Naive thymus-derived CD4-positive, alpha-beta T cell (primary cell): ENCODE data around the gene MAP3K4. TPM values are rescaled to one million over a fixed set of nuclear protein-coding genes. Genes with fewer than 3 reads are reported as not detected.

ENCODE experiments used
- ATAC-seq: fragments of 150-1000 bp; cut with Tn5 transposase; 2 replicates; pipeline ENCODE4 v1.10.0; 2021; ENCODE audit warnings: mild to moderate bottlenecking, moderate library complexity
- CTCF ChIA-PET: fragments of 350-600 bp; sonication (Branson Sonifier 250); formaldehyde crosslinking; loops from one replicate; lab custom pipeline; 2021; ENCODE audit warnings: antibody characterized with exemption; lab: Charles Lee
- POLR2A ChIA-PET: fragments of 350-600 bp; sonication (Branson Sonifier 250); formaldehyde crosslinking; loops from one replicate; lab custom pipeline; 2021; ENCODE audit warnings: antibody characterized with exemption, inconsistent platforms; lab: Charles Lee
- DNase-seq, 9 donors: peaks; one replicate each; pipeline versions ENCODE4 v3.0.0 to v3.0.0-alpha.2; 2020 to 2022; ENCODE audit warnings: mixed read lengths in 1 of 9
- H3K27ac ChIP-seq: one replicate; pipeline ENCODE4 v1.7.0; 2013; ENCODE audit warnings: mild to moderate bottlenecking, low read depth, low read length, moderate library complexity
- H3K27me3 ChIP-seq, 2 donors: one replicate each; pipeline ENCODE4 v1.7.0; 2013; ENCODE audit warnings: low read length in 2 of 2, mild to moderate bottlenecking in 2 of 2, moderate library complexity in 2 of 2; ENCODE audit not compliant: control insufficient read depth in 2 of 2, insufficient read depth in 2 of 2
- H3K36me3 ChIP-seq, 3 experiments: 1 replicate in 2 of 3; 2 replicates in 1 of 3; pipeline ENCODE4 v1.7.0; 2013; ENCODE audit warnings: low read length in 3 of 3, mild to moderate bottlenecking in 3 of 3, moderate library complexity in 1 of 3; ENCODE audit not compliant: insufficient read depth in 3 of 3, control insufficient read depth in 2 of 3
- H3K4me1 ChIP-seq, 2 donors: one replicate each; pipeline ENCODE4 v1.7.0; 2013; ENCODE audit warnings: low read length in 2 of 2, mild to moderate bottlenecking in 2 of 2, moderate library complexity in 1 of 2; ENCODE audit not compliant: control insufficient read depth in 2 of 2, insufficient read depth in 2 of 2
- H3K4me3 ChIP-seq: 2 replicates; pipeline ENCODE4 v1.7.0; 2013; ENCODE audit warnings: mild to moderate bottlenecking, low read length
- H3K9me3 ChIP-seq, 3 experiments: 1 replicate in 2 of 3; 2 replicates in 1 of 3; pipeline ENCODE4 v1.7.0; 2013; ENCODE audit warnings: low read length in 3 of 3; ENCODE audit not compliant: control insufficient read depth in 2 of 3
- H3K27ac Mint-ChIP-seq, 9 donors: one replicate each; pipeline ENCODE4 v1.8.0; 2020 to 2022; ENCODE audit warnings: mixed read lengths in 9 of 9, mild to moderate bottlenecking in 8 of 9, moderate library complexity in 5 of 9, inconsistent platforms in 2 of 9
- H3K27me3 Mint-ChIP-seq, 5 donors: one replicate each; pipeline ENCODE4 v1.8.0; 2021 to 2022; ENCODE audit warnings: mixed read lengths in 5 of 5, mild to moderate bottlenecking in 1 of 5
- H3K36me3 Mint-ChIP-seq, 5 donors: one replicate each; pipeline ENCODE4 v1.8.0; 2020 to 2022; ENCODE audit warnings: mixed read lengths in 5 of 5, mild to moderate bottlenecking in 3 of 5, inconsistent platforms in 1 of 5
- H3K4me1 Mint-ChIP-seq, 7 donors: one replicate each; pipeline ENCODE4 v1.8.0; 2020 to 2022; ENCODE audit warnings: mixed read lengths in 7 of 7, mild to moderate bottlenecking in 3 of 7, inconsistent platforms in 1 of 7
- H3K4me3 Mint-ChIP-seq, 10 donors: one replicate each; pipeline ENCODE4 v1.8.0; 2020 to 2022; ENCODE audit warnings: mild to moderate bottlenecking in 10 of 10, mixed read lengths in 10 of 10, moderate library complexity in 6 of 10, inconsistent platforms in 2 of 10
- H3K9me3 Mint-ChIP-seq, 11 donors: one replicate each; pipeline ENCODE4 v1.8.0; 2020 to 2022; ENCODE audit warnings: mixed read lengths in 11 of 11, mild to moderate bottlenecking in 4 of 11, inconsistent platforms in 1 of 11, moderate library complexity in 1 of 11
- intact Hi-C, 2 donors: fragments of 100-400 bp; cut with micrococcal nuclease; formaldehyde crosslinking; loops; one replicate each; pipeline ENCODE4 v1.15.1; 2023
- polyA plus RNA-seq, 2 donors: library from polyadenylated mRNA; unstranded; fragments of 300-500 nt; fragmentation: Illumina TruSeq; gene quantifications; one replicate each; pipeline ENCODE4 v1.2.3, GENCODE V29; 2021
- total RNA-seq, 6 experiments: library from RNA in 5 of 6; stranded (reverse) in 5 of 6; gene quantifications; 1 replicate in 5 of 6; 2 replicates in 1 of 6; pipeline ENCODE4 v1.2.3 and lab custom pipeline; 2021 to 2026

MAP3K4 gene
- total and polyA plus RNA-seq, 7 experiments from 2014 or later, result 4.5 to 81.2 (median 55.4) TPM

DNA sequence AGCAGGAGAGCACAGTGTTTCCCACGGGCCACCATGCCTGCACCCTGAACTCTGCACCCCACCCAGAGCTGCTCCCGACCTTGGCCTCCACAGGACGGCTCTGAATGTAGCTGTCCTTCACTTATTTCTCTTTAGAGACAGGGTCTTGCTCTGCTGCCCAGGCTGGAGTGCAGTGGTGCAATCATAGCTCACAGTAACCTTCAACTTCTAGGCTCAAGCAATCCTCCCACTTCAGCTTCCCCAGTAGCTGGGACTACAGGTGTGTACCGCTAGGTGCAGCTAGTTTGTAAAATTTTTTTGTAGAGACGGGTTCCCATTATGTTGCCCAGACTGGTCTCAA lies 151.4 kb downstream of the MAP3K4 start:
- no peaks in the 10 kb centered on the region for H3K4me1 Mint-ChIP-seq
- ATAC-seq (no peak), DNase-seq (no peak)
- no peaks in the 10 kb centered on the region for H3K27me3 Mint-ChIP-seq
- H3K27ac Mint-ChIP-seq, result no peak overlapping the region
- Histone ChIP-seq H3K27ac (no peak overlapping the region), H3K9me3 (no peaks in the 10 kb centered on the region), H3K36me3 (no peaks in the 10 kb centered on the region), H3K4me3 (no peak overlapping the region), H3K4me1 (no peaks in the 10 kb centered on the region), H3K27me3 (no peaks in the 10 kb centered on the region)
- no peak overlapping the region for H3K4me3 Mint-ChIP-seq
- ChIA-PET POLR2A (no interaction called here), CTCF (no interaction called here)
- intact Hi-C loops, result no loop called here
- peaks cover 0 to 17% (median 4%) of the 10 kb centered on the region in 5 donors for H3K36me3 Mint-ChIP-seq
- H3K9me3 Mint-ChIP-seq, result no peaks in the 10 kb centered on the region

DNA sequence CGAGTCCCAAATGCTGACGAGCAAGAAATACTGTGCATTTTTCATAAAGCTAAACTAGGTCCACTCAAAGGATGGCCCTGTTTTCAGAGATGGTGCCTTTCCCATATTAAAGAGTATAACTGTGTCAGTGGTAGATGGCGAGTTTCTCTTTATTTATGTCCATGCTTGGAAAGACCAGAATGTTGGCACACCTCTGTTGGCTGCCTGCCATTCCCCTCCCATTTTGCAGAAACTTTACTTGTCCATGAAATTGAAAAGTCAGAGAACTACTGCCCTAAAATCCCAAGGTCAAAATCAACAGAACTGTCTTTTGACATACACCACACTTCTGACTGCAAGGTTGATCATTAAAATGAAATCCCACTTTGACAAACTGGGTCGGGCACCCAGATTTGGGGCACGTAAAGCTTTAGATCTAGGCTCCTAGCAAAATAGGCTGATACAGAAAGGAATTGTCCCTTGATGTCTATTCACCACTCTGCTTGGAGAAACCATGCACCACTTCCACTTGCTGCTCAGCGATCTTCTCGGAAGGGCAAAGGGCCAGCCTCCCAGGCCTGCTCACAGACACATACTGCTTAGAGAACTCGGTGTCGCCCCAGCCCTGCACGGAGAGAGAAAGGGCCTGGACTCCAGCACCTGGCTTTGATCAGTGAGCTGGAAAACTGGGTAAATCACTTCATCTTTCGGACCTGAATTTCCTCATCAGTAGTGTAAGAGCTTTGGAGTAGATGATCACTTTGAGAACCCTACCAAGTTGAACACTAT lies 152.3 kb downstream of the MAP3K4 start:
- no peaks in the 10 kb centered on the region for H3K9me3 ChIP-seq
- no peak for ATAC-seq
- H3K4me3 ChIP-seq, result no peak overlapping the region
- Mint-ChIP-seq H3K27ac (no peak overlapping the region), H3K27me3 (no peaks in the 10 kb centered on the region), H3K36me3 (peaks cover 0 to 17% (median 4%) of the 10 kb centered on the region in 5 donors), H3K4me3 (no peak overlapping the region), H3K9me3 (no peaks in the 10 kb centered on the region), H3K4me1 (no peaks in the 10 kb centered on the region)
- no peak overlapping the region for H3K27ac ChIP-seq
- H3K4me1 ChIP-seq, result no peaks in the 10 kb centered on the region
- intact Hi-C loops, result no loop called here
- POLR2A ChIA-PET, result no interaction called here
- CTCF ChIA-PET, result no interaction called here
- H3K27me3 ChIP-seq, result no peaks in the 10 kb centered on the region
- no peak for DNase-seq
- no peaks in the 10 kb centered on the region for H3K36me3 ChIP-seq

DNA sequence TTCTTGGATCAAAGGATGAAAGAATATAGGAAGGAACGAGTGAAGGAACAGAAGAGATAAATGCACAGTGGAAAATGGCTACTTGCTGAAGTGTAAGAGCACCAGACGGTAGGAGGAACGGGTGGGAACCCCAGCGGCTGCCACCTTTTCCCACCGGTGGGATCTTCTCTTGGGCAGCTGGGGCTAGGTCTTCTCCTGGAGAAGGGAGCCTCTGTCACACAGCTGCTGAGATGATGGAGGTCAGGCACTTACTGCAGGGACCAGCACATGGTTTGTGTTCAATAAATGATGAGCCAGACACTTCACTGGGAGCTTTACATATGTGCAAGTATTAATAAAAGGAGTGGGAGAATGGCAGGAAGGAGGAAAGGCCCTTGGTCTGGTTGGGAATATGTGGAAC lies 158.6 kb downstream of the MAP3K4 start:
- no peaks in the 10 kb centered on the region for H3K4me1 ChIP-seq
- no peak overlapping the region for H3K27ac Mint-ChIP-seq
- H3K36me3 Mint-ChIP-seq, result peaks cover 0 to 12% (median 0%) of the 10 kb centered on the region in 5 donors
- H3K9me3 Mint-ChIP-seq, result no peaks in the 10 kb centered on the region
- H3K4me1 Mint-ChIP-seq, result no peaks in the 10 kb centered on the region
- H3K4me3 Mint-ChIP-seq, result no peak overlapping the region
- H3K27ac ChIP-seq, result no peak overlapping the region
- H3K36me3 ChIP-seq, result no peaks in the 10 kb centered on the region
- H3K27me3 ChIP-seq, result no peaks in the 10 kb centered on the region
- intact Hi-C loops, result no loop called here
- ChIA-PET POLR2A (no interaction called here), CTCF (no interaction called here)
- H3K9me3 ChIP-seq, result no peaks in the 10 kb centered on the region
- DNase-seq, result no peak
- no peaks in the 10 kb centered on the region for H3K27me3 Mint-ChIP-seq
- ATAC-seq, result no peak
- H3K4me3 ChIP-seq, result no peak overlapping the region

DNA sequence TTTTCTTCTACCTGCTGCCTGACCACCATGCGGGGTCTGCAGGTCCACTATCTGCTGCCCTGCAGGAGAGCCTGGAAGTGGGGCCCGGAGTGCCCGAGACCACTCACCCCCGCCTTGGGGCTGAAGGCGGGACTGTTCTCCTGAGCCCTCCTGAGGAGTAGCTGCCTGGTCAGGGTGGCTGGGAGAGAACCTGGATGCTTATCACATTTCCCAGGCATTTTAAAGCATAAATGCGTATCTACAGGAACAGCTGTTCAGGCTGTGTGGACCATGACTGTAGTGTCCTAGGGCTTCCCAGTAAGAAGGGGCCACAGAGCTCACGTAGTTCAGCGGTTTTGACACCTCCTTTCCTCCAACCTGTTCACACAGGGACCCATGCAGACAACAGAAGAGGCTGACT lies 159.0 kb downstream of the MAP3K4 start:
- no peak overlapping the region for H3K4me3 Mint-ChIP-seq
- Histone ChIP-seq H3K4me3 (no peak overlapping the region), H3K9me3 (no peaks in the 10 kb centered on the region), H3K4me1 (no peaks in the 10 kb centered on the region), H3K27ac (no peak overlapping the region), H3K36me3 (no peaks in the 10 kb centered on the region), H3K27me3 (no peaks in the 10 kb centered on the region)
- H3K27ac Mint-ChIP-seq, result no peak overlapping the region
- ChIA-PET POLR2A (no interaction called here), CTCF (no interaction called here)
- no peak for ATAC-seq
- DNase-seq, result no peak
- no peaks in the 10 kb centered on the region for H3K9me3 Mint-ChIP-seq
- no peaks in the 10 kb centered on the region for H3K27me3 Mint-ChIP-seq
- H3K36me3 Mint-ChIP-seq, result peaks cover 0 to 12% (median 0%) of the 10 kb centered on the region in 5 donors
- intact Hi-C loops, result no loop called here
- H3K4me1 Mint-ChIP-seq, result no peaks in the 10 kb centered on the region

DNA sequence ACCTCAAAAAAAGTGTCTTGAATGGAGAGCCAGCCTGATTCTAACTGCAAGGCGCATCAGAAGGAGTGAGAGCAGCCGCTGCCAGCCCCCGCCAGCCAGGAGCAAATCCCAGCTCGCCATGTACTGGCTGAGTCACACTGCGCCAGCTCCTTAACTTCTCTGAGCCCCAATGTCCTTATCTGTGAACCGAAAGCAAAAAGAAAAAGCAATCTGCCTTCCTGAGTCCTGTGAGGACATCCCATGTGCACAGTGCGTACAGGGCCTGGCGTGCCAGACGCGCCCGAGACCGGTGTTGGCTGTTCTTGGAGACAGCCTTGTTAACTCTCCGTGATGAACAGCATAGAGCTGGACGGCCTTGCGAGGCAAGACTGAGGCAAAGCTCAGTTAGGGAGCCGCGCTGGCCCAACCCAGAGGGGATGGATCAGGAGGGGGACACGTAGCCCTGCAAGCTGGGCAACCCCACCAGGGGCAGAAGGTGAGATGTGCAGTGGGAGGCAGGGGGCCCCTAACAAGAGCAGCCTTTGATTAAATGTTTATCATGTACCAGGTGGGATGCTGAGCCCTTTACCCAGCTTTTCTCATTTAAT lies 159.6 kb downstream of the MAP3K4 start:
- ATAC-seq (no peak), DNase-seq (no peak)
- Mint-ChIP-seq H3K4me1 (no peaks in the 10 kb centered on the region), H3K9me3 (peaks cover 0 to 5% (median 0%) of the 10 kb centered on the region in 11 donors), H3K27me3 (no peaks in the 10 kb centered on the region), H3K4me3 (no peak overlapping the region), H3K36me3 (peaks cover 0 to 15% (median 0%) of the 10 kb centered on the region in 5 donors), H3K27ac (no peak overlapping the region)
- no peak overlapping the region for H3K4me3 ChIP-seq
- ChIA-PET CTCF (no interaction called here), POLR2A (no interaction called here)
- no peaks in the 10 kb centered on the region for H3K27me3 ChIP-seq
- H3K9me3 ChIP-seq, result no peaks in the 10 kb centered on the region
- no peaks in the 10 kb centered on the region for H3K36me3 ChIP-seq
- no peak overlapping the region for H3K27ac ChIP-seq
- intact Hi-C loops, result no loop called here
- no peaks in the 10 kb centered on the region for H3K4me1 ChIP-seq

DNA sequence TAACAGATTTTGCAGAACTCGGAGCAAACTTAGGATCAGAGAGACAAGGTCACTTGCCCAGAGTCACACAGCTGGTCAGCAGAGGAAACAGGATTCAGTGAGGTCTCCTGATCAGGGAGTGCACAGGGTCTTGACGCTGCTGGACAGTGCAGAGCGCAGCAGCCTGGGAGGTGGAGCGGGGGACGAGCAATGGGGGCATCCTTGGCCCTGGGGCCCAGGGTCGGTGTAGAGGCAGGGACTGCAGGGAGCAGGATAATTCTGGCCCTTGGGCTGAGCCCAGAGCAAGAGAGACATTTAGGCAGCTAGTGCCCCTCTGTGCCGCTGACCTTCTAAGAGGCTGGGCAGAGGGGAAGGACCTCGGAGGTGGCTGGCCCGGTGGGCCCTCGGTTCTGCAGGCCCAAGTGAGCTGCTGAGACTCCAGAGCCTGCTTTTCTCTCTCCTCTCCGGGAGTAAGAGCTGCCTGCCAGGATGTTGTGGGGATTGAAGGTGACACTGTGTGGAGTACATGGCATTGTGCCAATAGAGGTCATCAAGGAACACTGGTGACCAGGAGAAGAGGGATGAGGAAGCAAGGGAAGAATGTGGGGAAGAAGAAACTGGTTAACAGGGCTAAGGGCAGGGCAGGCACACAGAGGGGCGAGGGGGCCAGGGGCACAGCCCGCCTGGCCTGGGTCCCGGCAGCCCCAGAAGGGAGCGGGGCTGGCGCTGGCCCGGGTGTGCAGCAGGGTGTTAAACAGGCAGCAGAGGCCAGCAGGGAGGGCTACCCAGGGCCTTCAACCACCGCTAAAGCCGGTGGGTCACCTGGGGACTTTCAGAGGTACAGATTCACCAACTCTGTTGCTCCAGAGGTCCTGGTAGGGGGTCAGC lies 160.3 kb downstream of the MAP3K4 start:
- Histone ChIP-seq H3K9me3 (no peaks in the 10 kb centered on the region), H3K27me3 (no peaks in the 10 kb centered on the region), H3K4me3 (no peak overlapping the region), H3K4me1 (no peaks in the 10 kb centered on the region), H3K36me3 (no peaks in the 10 kb centered on the region), H3K27ac (no peak overlapping the region)
- ATAC-seq, result no peak
- Mint-ChIP-seq H3K27ac (peak overlapping the region in 1 of 9 donors; percentile 36), H3K4me3 (no peak overlapping the region), H3K27me3 (no peaks in the 10 kb centered on the region), H3K36me3 (peaks cover 0 to 12% (median 0%) of the 10 kb centered on the region in 5 donors), H3K9me3 (peaks cover 0 to 7% (median under 1%) of the 10 kb centered on the region in 11 donors), H3K4me1 (no peaks in the 10 kb centered on the region)
- POLR2A ChIA-PET, result no interaction called here
- CTCF ChIA-PET, result no interaction called here
- intact Hi-C loops, result no loop called here
- no peak for DNase-seq
